ENCODE data around the gene OR1D5. TPM values are rescaled to one million over a fixed set of nuclear protein-coding genes. Genes with fewer than 3 reads are reported as not detected.

OR1D5 gene, protein sequence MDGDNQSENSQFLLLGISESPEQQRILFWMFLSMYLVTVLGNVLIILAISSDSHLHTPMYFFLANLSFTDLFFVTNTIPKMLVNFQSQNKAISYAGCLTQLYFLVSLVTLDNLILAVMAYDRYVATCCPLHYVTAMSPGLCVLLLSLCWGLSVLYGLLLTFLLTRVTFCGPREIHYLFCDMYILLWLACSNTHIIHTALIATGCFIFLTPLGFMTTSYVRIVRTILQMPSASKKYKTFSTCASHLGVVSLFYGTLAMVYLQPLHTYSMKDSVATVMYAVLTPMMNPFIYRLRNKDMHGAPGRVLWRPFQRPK
- total RNA-seq: not detected in 2 replicates

DNA sequence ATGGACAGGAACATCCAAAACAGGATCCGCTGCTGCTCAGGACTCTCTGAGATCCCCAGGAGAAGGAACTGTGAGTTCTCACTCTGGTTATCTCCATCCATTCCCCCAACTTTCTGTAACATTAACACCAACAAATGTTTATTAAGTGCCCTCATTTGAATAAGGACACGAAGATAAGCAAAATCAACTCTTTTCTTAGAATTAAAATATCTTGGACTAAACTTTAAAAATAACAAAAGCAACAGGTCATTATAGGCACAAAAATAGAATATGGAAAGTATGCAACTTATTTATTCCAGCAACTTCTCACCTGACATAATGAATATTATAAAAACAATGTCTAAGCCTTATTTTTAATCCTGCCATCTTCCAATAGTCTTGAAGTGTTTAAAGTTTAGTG, at the start of gene OR1D5:
OR1D5 (minus strand) TSS at position 101 of the 400 bp plus-strand sequence; CDS start at position 101, 0 bp downstream.

DNA sequence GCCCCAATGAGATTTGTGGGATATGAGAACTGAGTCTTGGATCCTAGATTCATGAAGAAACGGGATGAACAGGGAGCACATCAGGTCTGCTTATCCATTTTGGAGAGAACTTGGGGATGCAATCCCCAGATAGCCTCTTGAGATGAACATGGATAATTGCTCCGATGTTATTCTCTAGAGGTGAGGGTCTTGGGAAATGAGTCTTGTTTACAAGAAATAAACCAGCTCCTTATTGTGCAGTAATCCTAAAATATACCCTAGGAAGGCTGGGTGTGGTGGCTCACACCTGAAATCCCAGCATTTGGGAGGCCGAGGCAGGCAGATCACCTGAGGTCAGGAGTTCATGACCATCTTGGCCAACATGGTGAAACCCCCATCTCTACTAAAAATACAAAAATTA, 40.9 kb upstream of the OR1D5 start, which contains the start of gene OR1D2:
OR1D2 (minus strand) TSS at position 101 of the 400 bp plus-strand sequence. CDS start 11,426 bp downstream, outside the sequence.

Other genes starting within 250 kb of the OR1D5 start
- gene OR1D2, start 40.8 kb upstream of the OR1D5 start, total RNA-seq: not detected in 2 replicates
- not detected in 2 replicates for gene OR1G1, start 63.9 kb upstream of the OR1D5 start, total RNA-seq
- gene OR1A2, start 133.9 kb upstream of the OR1D5 start, total RNA-seq: not detected in 2 replicates
- not detected in 2 replicates for gene OR1A1, start 144.1 kb upstream of the OR1D5 start, total RNA-seq
- gene OR3A1, start 234.8 kb upstream of the OR1D5 start, total RNA-seq: not detected in 2 replicates

All from dermis lymphatic vessel endothelial cell (primary cell).